Caco-2 (cell line): ENCODE results near the gene PPT2. TPM values are rescaled to one million over a fixed set of nuclear protein-coding genes. Genes with fewer than 3 reads are reported as not detected.
A peak's percentile ranks its signal among the peaks of the same experiment; 100 is the strongest.

ENCODE experiments used
- BruUV-seq: library from RNA; stranded (reverse); fragments of 400-500 nt; replicated peaks from 2 replicates; lab custom pipeline; 2021; lab: Mats Ljungman, UMichigan
- CTCF ChIA-PET: fragments of 300-600 bp; sonication (Branson Sonifier 250); formaldehyde crosslinking; loops from one replicate; lab custom pipeline; 2022; ENCODE audit warnings: antibody characterized with exemption; lab: Charles Lee
- POLR2A ChIA-PET: fragments of 300-600 bp; sonication (Branson Sonifier 250); formaldehyde crosslinking; loops from one replicate; lab custom pipeline; 2022; ENCODE audit warnings: antibody characterized with exemption; lab: Charles Lee
- DNase-seq, 2 experiments: peaks; one replicate each; pipeline versions ENCODE4 v3.0.0 to v3.0.0-alpha.2; 2020 to 2022
- H3K27me3 ChIP-seq: replicated peaks from 2 replicates; pipeline ENCODE4 v1.6.0; 2011; ENCODE audit warnings: low read length; ENCODE audit not compliant: control insufficient read depth, insufficient read depth
- H3K36me3 ChIP-seq: 2 replicates; pipeline ENCODE4 v1.5.1; 2011; ENCODE audit warnings: low read length; ENCODE audit not compliant: control insufficient read depth, insufficient read depth
- H3K4me1 ChIP-seq: fragments of 250-450 bp; sonication (Bioruptor Pico); 2 replicates; pipeline ENCODE4 v1.5.1; 2020; ENCODE audit warnings: mild to moderate bottlenecking
- H3K4me3 ChIP-seq: 2 replicates; pipeline ENCODE4 v1.5.1; 2011; ENCODE audit warnings: low read depth, mild to moderate bottlenecking, control low read depth, low read length
- H3K9me3 ChIP-seq: fragments of 250-450 bp; sonication (Bioruptor Pico); 2 replicates; pipeline ENCODE4 v1.5.1; 2020; ENCODE audit warnings: mild to moderate bottlenecking, moderate library complexity
- H3K27ac Mint-ChIP-seq: one replicate; pipeline ENCODE4 v1.8.0; 2022; ENCODE audit warnings: mixed read lengths; ENCODE audit not compliant: unreplicated experiment
- H3K27me3 Mint-ChIP-seq: one replicate; pipeline ENCODE4 v1.8.0; 2022; ENCODE audit warnings: mixed read lengths; ENCODE audit not compliant: insufficient read depth, unreplicated experiment
- H3K36me3 Mint-ChIP-seq: one replicate; pipeline ENCODE4 v1.8.0; 2022; ENCODE audit warnings: mild to moderate bottlenecking, mixed read lengths; ENCODE audit not compliant: insufficient read depth, unreplicated experiment
- H3K4me1 Mint-ChIP-seq: one replicate; pipeline ENCODE4 v1.8.0; 2022; ENCODE audit warnings: low read depth, mixed read lengths; ENCODE audit not compliant: unreplicated experiment
- H3K4me3 Mint-ChIP-seq: one replicate; pipeline ENCODE4 v1.8.0; 2022; ENCODE audit warnings: mild to moderate bottlenecking, moderate library complexity, mixed read lengths; ENCODE audit not compliant: unreplicated experiment
- H3K9me3 Mint-ChIP-seq: one replicate; pipeline ENCODE4 v1.8.0; 2022; ENCODE audit warnings: mixed read lengths; ENCODE audit not compliant: unreplicated experiment
- intact Hi-C: fragments of 100-400 bp; cut with micrococcal nuclease; formaldehyde crosslinking; loops from one replicate; pipeline ENCODE4 v1.10.0; 2022; ENCODE audit not compliant: unreplicated experiment
- total RNA-seq: library from RNA; stranded (reverse); gene quantifications from 2 replicates; pipeline ENCODE4 v1.2.3, GENCODE V29; 2022
- TF ChIP-seq, protein P1 (sequence below), 2 experiments: fragments of 200-600 bp in 1 of 2; IDR thresholded peaks; 1 replicate in 1 of 2; 2 replicates in 1 of 2; pipeline versions ENCODE4 v1.5.1 to v1.8.0; 2011 to 2022; ENCODE audit warnings: antibody characterized with exemption in 1 of 2, control low read depth in 1 of 2, inconsistent platforms in 1 of 2, low read depth in 1 of 2, low read length in 1 of 2, mild to moderate bottlenecking in 1 of 2, moderate library complexity in 1 of 2; ENCODE audit not compliant: insufficient read depth in 1 of 2, severe bottlenecking in 1 of 2, unreplicated experiment in 1 of 2

The PPT2 gene
- total RNA-seq, 1 experiment from 2014 or later = 80.8 TPM

DNA sequence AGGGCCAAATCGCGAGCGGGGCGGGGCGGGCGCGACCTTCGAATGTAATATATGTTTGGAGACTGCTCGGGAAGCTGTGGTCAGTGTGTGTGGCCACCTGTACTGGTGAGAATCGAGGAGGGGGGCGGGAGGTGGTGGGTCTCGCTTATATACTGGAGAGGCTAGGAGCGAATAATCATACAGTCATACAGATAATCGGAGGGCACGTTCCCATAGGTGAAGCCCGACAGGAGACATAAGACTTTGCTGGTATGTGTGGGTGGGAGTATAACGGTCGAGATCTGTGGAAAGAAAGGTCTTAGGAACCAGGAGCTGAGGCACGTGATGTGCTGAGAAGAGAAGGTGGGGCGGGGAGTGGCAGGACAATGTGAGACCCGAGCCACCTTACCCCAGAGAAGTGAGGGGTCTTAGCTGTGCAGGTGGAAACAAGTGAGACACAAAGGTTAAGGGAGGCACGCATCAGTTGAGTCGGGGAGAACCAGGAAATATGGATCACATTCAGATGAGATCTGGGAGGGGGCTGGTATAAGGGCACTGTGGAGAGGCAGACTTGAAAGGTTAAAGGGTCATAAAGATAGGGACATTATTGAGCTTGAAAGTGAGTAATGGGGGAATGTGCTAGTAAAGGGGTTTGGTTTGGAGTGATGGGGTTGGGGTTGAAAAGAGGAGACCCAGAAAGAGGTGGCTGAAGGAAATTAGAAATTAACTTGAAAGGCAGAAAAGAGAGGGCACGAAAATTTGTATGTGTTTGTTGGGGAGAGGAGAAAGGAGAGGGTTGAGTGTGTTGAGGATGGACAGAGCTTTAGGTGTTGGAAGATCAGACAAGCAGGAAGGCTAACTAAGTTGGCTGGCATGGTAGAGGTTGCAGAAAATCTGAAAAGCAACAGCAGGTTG is 24.9 kb downstream of the PPT2 start:
- no TSS peak for BruUV-seq
- peak overlapping the region; percentile 81 for H3K4me3 Mint-ChIP-seq

GRCh38 chr6:32179766-32180405 is 25.9 kb downstream of the PPT2 start:
- ChIA-PET CTCF (interaction anchor here (1.8 kb wide), 1 partner anchor 16 kb away, joined by 8 read pairs; no protein-coding TSS in a partner anchor), POLR2A (no interaction called here)
- Histone ChIP-seq H3K4me1 (peaks cover 14% of the 10 kb centered on the region), H3K36me3 (peaks cover 1% of the 10 kb centered on the region), H3K9me3 (no peaks in the 10 kb centered on the region), H3K4me3 (no peak overlapping the region), H3K27me3 (no peaks in the 10 kb centered on the region)
- BruUV-seq = no TSS peak
- intact Hi-C loops = no loop called here
- no peaks in the 10 kb centered on the region for H3K9me3 Mint-ChIP-seq
- peaks cover 56% of the 10 kb centered on the region for H3K36me3 Mint-ChIP-seq
- no peak for DNase-seq
- H3K27ac Mint-ChIP-seq = peak overlapping the region; percentile 65
- H3K4me1 Mint-ChIP-seq = peaks cover 32% of the 10 kb centered on the region
- H3K27me3 Mint-ChIP-seq = no peaks in the 10 kb centered on the region
- TF ChIP-seq, protein P1, sequence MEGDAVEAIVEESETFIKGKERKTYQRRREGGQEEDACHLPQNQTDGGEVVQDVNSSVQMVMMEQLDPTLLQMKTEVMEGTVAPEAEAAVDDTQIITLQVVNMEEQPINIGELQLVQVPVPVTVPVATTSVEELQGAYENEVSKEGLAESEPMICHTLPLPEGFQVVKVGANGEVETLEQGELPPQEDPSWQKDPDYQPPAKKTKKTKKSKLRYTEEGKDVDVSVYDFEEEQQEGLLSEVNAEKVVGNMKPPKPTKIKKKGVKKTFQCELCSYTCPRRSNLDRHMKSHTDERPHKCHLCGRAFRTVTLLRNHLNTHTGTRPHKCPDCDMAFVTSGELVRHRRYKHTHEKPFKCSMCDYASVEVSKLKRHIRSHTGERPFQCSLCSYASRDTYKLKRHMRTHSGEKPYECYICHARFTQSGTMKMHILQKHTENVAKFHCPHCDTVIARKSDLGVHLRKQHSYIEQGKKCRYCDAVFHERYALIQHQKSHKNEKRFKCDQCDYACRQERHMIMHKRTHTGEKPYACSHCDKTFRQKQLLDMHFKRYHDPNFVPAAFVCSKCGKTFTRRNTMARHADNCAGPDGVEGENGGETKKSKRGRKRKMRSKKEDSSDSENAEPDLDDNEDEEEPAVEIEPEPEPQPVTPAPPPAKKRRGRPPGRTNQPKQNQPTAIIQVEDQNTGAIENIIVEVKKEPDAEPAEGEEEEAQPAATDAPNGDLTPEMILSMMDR (IDR thresholded peaks at IDR 0.05; ENCODE audit: insufficient read depth in 1 of 2, low read depth in 1 of 2, low read length in 1 of 2, severe bottlenecking in 1 of 2, unreplicated experiment in 1 of 2) = no peak
- H3K4me3 Mint-ChIP-seq = peak overlapping the region; percentile 8

More for the DNA sequence above, 24.9 kb downstream of the PPT2 start:
- DNase-seq = no peak
- H3K4me3 ChIP-seq = peak overlapping the region; percentile 68
- Mint-ChIP-seq H3K27me3 (no peaks in the 10 kb centered on the region), H3K9me3 (no peaks in the 10 kb centered on the region), H3K4me1 (peaks cover 38% of the 10 kb centered on the region), H3K27ac (peak overlapping the region; percentile 94), H3K36me3 (peaks cover 49% of the 10 kb centered on the region)
- peaks cover 1% of the 10 kb centered on the region for H3K36me3 ChIP-seq
- intact Hi-C loops = loop anchor here (1.0 kb wide), 3 partner anchors 12 to 50 kb away; partner anchors contain the start of genes ATF6B, PBX2 and PPT2
- CTCF ChIA-PET = interaction anchor here (1.8 kb wide), 1 partner anchor 17 kb away, joined by 8 read pairs; no protein-coding TSS in a partner anchor
- no peaks in the 10 kb centered on the region for H3K9me3 ChIP-seq
- no peaks in the 10 kb centered on the region for H3K27me3 ChIP-seq
- peaks cover 8% of the 10 kb centered on the region for H3K4me1 ChIP-seq
- TF ChIP-seq, protein P1 (IDR thresholded peaks at IDR 0.05; ENCODE audit: insufficient read depth in 1 of 2, low read depth in 1 of 2, low read length in 1 of 2, severe bottlenecking in 1 of 2, unreplicated experiment in 1 of 2) = no peak
- POLR2A ChIA-PET = interaction anchor here (0.6 kb wide), 2 partner anchors 17 to 440 kb away, joined by 4 to 10 read pairs; no protein-coding TSS in a partner anchor

DNA sequence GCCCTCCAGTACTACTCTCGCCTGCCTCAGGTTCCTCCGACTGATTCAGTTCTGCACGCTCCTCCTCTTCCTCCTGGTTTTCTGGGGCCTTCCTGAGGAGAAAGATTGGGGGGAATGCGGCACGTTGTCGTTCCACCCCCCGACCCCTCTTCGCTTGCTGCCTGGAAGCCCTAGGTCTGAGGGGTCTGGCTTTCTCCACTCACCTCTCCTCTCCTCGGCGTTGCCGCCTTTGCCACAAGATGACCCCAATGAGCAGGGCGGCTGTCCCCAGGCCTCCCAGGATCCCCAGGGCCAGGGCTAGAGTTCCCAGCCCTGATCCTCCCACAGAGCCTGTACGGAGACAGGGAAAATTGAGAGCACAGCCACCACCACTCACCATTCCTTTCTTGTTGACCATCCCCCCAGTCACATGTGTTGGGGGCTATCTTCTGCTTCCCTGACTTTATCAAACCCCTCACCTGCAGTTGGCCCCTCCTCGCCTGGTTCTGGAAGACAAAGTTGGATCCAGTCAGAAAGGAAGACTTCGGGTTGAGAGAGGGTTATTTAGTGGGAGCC is 27.3 kb downstream of the PPT2 start:
- Mint-ChIP-seq H3K4me3 (no peak overlapping the region), H3K4me1 (peaks cover 36% of the 10 kb centered on the region), H3K36me3 (peaks cover 60% of the 10 kb centered on the region), H3K9me3 (no peaks in the 10 kb centered on the region), H3K27me3 (no peaks in the 10 kb centered on the region), H3K27ac (peak overlapping the region; percentile 65)
- BruUV-seq = no TSS peak
- DNase-seq = no peak
- ChIA-PET CTCF (interaction anchor here (1.2 kb wide), 1 partner anchor 15 kb away, joined by 3 read pairs; no protein-coding TSS in a partner anchor), POLR2A (no interaction called here)
- Histone ChIP-seq H3K36me3 (peaks cover 1% of the 10 kb centered on the region), H3K4me3 (no peak overlapping the region), H3K9me3 (no peaks in the 10 kb centered on the region), H3K4me1 (peaks cover 14% of the 10 kb centered on the region), H3K27me3 (no peaks in the 10 kb centered on the region)
- intact Hi-C loops = no loop called here
- TF ChIP-seq, protein P1 (IDR thresholded peaks at IDR 0.05; ENCODE audit: insufficient read depth in 1 of 2, low read depth in 1 of 2, low read length in 1 of 2, severe bottlenecking in 1 of 2, unreplicated experiment in 1 of 2) = no peak
